HEK293 (cell line): ENCODE results near the gene MBOAT7.
"Not testable (repeated sequence)": the region's sequence is repeated elsewhere in the genome, so short reads cannot be mapped to it uniquely, and the experiment has no call there.

ENCODE experiments used
- CTCF ChIA-PET: fragments of 350-600 bp; formaldehyde crosslinking; extraction: SDS; loops from one replicate; lab custom pipeline; 2021; ENCODE audit warnings: antibody characterized with exemption; lab: Yijun Ruan, JAX
- POLR2A ChIA-PET: fragments of 300-600 bp; formaldehyde crosslinking; extraction: SDS; loops from one replicate; lab custom pipeline; 2020; ENCODE audit warnings: antibody characterized with exemption, inconsistent platforms; lab: Yijun Ruan, JAX
- H3K27ac ChIP-seq: fragments of 200-500 bp; sonication (Bioruptor generic); 2 replicates; pipeline ENCODE4 v1.5.1; 2014; ENCODE audit warnings: low read depth, low read length, control low read depth, inconsistent platforms; ENCODE audit errors: extremely low read depth
- H3K36me3 ChIP-seq, 2 experiments: fragments of 200-500 bp in 1 of 2; sonication (Bioruptor generic) in 1 of 2; 1 replicate in 1 of 2; 2 replicates in 1 of 2; pipeline ENCODE4 v1.5.1; 2014 to 2017; ENCODE audit warnings: inconsistent platforms in 2 of 2, low read length in 2 of 2; ENCODE audit not compliant: control insufficient read depth in 2 of 2, insufficient read depth in 1 of 2
- H3K4me1 ChIP-seq: fragments of 200-500 bp; sonication (Bioruptor generic); 2 replicates; pipeline ENCODE4 v1.5.1; 2014; ENCODE audit warnings: mild to moderate bottlenecking, low read length, inconsistent platforms; ENCODE audit not compliant: control insufficient read depth, insufficient read depth
- H3K4me3 ChIP-seq: 2 replicates; pipeline ENCODE4 v1.5.1; 2011; ENCODE audit warnings: low read depth, mild to moderate bottlenecking, control low read depth, low read length, moderate library complexity
- H3K9me3 ChIP-seq: fragments of 200-500 bp; sonication (Bioruptor generic); 2 replicates; pipeline ENCODE4 v1.5.1; 2014; ENCODE audit warnings: low read depth, low read length, inconsistent platforms; ENCODE audit not compliant: control insufficient read depth, insufficient read depth
- BCL11A ChIP-seq: fragments of 450-650 bp; formaldehyde crosslinking; IDR thresholded peaks from 2 replicates; pipeline ENCODE4 v1.5.1; 2016; ENCODE audit warnings: low read depth, missing biosample characterization, missing genetic modification characterization
- EGR2 ChIP-seq: fragments of 450-650 bp; formaldehyde crosslinking; IDR thresholded peaks from 2 replicates; pipeline ENCODE4 v1.5.1; 2016; ENCODE audit warnings: low read depth, missing biosample characterization, missing genetic modification characterization
- GLIS1 ChIP-seq: fragments of 450-650 bp; formaldehyde crosslinking; IDR thresholded peaks from 2 replicates; pipeline ENCODE4 v1.5.1; 2016; ENCODE audit warnings: missing biosample characterization, missing genetic modification characterization
- ZNF114 ChIP-seq: fragments of 450-650 bp; formaldehyde crosslinking; IDR thresholded peaks from 2 replicates; pipeline ENCODE4 v1.5.0; 2017; ENCODE audit warnings: missing biosample characterization, missing genetic modification characterization

Gene MBOAT7

GRCh38 chr19:54229146-54229545 lies 39.8 kb upstream of the MBOAT7 start:
- Histone ChIP-seq H3K36me3 (no peaks in the 10 kb centered on the region; a peak in 1 of 3 replicates), H3K9me3 (no peaks in the 10 kb centered on the region)
- POLR2A ChIA-PET: interaction anchor here (0.7 to 0.9 kb wide), 2 partner anchors 28 to 37 kb away, joined by 3 read pairs; partner anchors contain the start of gene RPS9
- no peak for TF ChIP-seq BCL11A (tag by site-specific recombination)
- TF ChIP-seq ZNF114 (tag by site-specific recombination): no peak
- TF ChIP-seq, all 188 proteins: peak for 0
- H3K4me1 ChIP-seq: peaks cover 2% of the 10 kb centered on the region; the same call in 1 of the 2 replicates
- no peak overlapping the region for H3K4me3 ChIP-seq
- CTCF ChIA-PET: interaction anchor here (0.7 kb wide), 1 partner anchor 56 kb away, joined by 3 read pairs; the partner anchor contains the start of gene TMC4
- no peak overlapping the region for H3K27ac ChIP-seq

DNA sequence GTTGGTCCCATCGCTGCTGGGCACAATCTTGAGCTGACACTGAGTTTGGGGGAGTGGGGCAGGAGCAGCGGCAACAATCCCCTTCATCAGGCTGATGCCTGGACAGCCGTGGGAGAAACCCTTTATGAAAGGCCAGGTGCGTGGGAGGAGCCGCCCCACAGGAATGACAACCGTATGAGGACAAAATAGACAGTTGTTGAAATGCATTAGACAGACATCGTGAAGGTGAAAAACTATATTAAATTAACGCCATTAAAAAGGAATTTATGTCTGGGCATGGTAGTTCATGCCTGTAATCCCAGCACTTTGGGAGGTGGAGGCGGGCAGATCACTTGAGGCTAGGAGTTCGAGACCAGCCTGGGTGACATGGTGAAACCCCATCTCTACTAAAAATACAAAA lies 35.2 kb upstream of the MBOAT7 start:
- H3K36me3 ChIP-seq, POLR2A ChIA-PET, H3K9me3 ChIP-seq, H3K4me1 ChIP-seq, H3K4me3 ChIP-seq, H3K27ac ChIP-seq: not testable (repeated sequence)
- CTCF ChIA-PET: interaction anchor here (0.6 to 1.2 kb wide), 2 partner anchors 12 to 41 kb away, joined by 4 to 6 read pairs; no protein-coding TSS in a partner anchor
- TF ChIP-seq EGR2 (tag by site-specific recombination): peak; percentile 55; the same call in 1 of the 2 replicates

DNA sequence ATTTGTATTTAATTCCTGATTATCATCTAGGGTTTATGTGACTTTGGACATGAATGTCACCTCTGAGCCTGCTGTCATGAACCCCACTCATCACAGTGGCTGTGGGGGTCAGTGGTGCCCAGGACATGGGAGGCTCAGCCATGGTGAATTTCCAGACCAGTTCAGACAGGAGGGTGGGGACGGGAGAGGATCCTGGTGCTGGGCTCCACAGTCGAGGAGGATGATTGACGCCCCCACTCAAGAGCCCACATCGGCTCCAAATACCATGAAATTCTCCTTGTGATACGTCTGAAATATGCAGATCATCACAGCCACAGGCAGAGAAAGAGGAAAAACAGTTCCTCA lies 34.5 kb upstream of the MBOAT7 start:
- H3K9me3 ChIP-seq, H3K27ac ChIP-seq, H3K36me3 ChIP-seq, H3K4me1 ChIP-seq, H3K4me3 ChIP-seq, CTCF ChIA-PET: not testable (repeated sequence)
- POLR2A ChIA-PET: interaction anchor here (0.9 kb wide), 1 partner anchor 14 kb away, joined by 3 read pairs; no protein-coding TSS in a partner anchor

DNA sequence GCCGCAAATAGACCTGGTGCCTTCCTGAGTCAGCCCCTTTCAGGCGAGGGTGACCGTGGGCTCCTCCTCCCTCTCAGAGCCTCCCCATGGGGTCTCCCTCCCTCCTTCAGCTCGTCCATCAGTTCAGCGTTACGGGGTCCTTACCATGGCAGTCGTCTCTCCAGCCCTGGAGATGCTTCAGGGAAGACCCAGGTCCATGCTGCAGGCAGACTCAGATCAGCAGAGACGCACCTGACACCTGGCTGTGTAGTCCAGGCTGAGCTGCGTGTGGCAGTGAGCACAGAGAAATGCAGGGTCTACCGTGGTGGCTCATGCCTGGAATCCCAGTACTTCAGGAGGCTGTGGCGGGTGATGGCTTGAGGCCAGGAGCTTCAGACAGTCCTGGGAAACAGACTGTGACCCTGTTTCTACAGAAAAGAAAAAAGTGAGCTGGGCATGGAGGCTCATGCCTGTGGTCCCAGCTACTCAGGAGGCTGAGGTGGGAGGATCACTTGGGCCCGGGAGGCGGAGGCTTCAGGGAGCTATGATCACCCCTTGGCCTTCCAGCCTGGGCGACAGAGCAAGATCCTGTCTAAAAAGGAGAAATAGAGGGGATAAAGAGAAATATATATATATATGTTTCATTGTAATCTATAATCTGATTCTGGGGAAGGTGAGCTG lies 34.0 kb upstream of the MBOAT7 start:
- POLR2A ChIA-PET: interaction anchor here (0.9 kb wide), 1 partner anchor 13 kb away, joined by 3 read pairs; no protein-coding TSS in a partner anchor
- not testable (repeated sequence) for H3K27ac ChIP-seq

DNA sequence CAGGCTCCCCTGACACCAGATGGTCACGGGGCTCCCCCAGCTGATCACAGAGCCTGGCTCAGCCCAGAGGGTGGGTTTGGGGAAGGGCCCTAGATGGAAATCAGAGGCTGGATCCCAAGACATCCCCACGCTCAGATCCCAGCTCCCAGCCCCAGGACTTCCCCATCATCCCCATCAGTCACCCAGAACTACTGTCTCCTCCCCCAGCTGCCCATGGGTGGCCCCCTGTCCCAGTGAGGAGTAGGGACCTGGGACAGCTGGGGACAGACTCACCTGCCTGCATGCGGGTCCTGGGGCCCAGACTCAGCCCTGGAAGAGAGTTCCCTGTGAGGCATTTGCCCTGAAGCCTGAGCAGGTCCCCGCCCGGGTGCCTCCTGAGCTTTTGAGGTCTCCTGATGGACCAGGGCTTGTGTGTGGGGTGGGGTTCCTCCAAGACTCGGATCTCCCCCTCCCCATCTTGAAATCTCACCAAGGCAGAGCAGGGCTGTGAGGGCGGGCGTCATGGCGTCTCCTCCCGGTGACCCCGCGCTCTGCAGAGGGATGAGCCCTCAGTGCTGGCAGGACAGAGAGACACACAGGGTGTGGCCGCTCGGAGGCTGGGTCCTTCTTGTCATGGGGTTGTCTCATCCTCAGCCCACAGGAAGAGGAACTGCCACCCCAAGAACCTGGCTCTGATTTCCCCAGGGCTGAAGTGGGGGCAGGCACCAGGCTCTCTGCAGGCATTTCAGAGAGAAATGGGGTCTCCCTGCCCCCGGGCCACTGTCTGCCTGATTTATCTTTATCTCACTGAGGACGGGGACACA lies 33.3 kb upstream of the MBOAT7 start, which contains the start of gene LILRB3:
Gene LILRB3, minus strand, starts transcription at position 534 of the 803 bp plus-strand sequence. Its CDS starts 31 bp downstream, at position 503.
- POLR2A ChIA-PET: interaction anchor here (0.5 kb wide), 1 partner anchor 9 kb away, joined by 5 read pairs; no protein-coding TSS in a partner anchor
- H3K27ac ChIP-seq, H3K4me3 ChIP-seq, H3K9me3 ChIP-seq, H3K4me1 ChIP-seq, CTCF ChIA-PET: not testable (repeated sequence)
- peaks cover 0 to 13% of the 10 kb centered on the region in 2 experiments; a peak in 2 of 3 replicates for H3K36me3 ChIP-seq

More for the DNA sequence above, 34.0 kb upstream of the MBOAT7 start:
- CTCF ChIA-PET, H3K36me3 ChIP-seq, H3K4me3 ChIP-seq, H3K4me1 ChIP-seq, H3K9me3 ChIP-seq: not testable (repeated sequence)

- POLR2A ChIA-PET: interaction anchor here (0.5 kb wide), 1 partner anchor 8 kb away, joined by 5 read pairs; no protein-coding TSS in a partner anchor
- H3K27ac ChIP-seq, H3K4me1 ChIP-seq, H3K4me3 ChIP-seq, H3K9me3 ChIP-seq, CTCF ChIA-PET: not testable (repeated sequence)
- TF ChIP-seq GLIS1 (tag by site-specific recombination): 0 out of 2 replicates have a peak, but pooled peaks have one; percentile 4
- H3K36me3 ChIP-seq: peaks cover 0 to 13% of the 10 kb centered on the region in 2 experiments; a peak in 1 of 3 replicates
Measured at GRCh38 chr19:54221947-54222346, 32.6 kb upstream of the MBOAT7 start.
